Kidney capillary endothelial cell (primary cell): ENCODE data around the gene COL15A1.
"Not testable (repeated sequence)": the region's sequence is repeated elsewhere in the genome, so short reads cannot be mapped to it uniquely, and the experiment has no call there.

Experiments used
- DNase-seq: peaks from one replicate; pipeline ENCODE4 v3.0.0-alpha.2; 2018; ENCODE audit warnings: low spot score

COL15A1 gene

DNA sequence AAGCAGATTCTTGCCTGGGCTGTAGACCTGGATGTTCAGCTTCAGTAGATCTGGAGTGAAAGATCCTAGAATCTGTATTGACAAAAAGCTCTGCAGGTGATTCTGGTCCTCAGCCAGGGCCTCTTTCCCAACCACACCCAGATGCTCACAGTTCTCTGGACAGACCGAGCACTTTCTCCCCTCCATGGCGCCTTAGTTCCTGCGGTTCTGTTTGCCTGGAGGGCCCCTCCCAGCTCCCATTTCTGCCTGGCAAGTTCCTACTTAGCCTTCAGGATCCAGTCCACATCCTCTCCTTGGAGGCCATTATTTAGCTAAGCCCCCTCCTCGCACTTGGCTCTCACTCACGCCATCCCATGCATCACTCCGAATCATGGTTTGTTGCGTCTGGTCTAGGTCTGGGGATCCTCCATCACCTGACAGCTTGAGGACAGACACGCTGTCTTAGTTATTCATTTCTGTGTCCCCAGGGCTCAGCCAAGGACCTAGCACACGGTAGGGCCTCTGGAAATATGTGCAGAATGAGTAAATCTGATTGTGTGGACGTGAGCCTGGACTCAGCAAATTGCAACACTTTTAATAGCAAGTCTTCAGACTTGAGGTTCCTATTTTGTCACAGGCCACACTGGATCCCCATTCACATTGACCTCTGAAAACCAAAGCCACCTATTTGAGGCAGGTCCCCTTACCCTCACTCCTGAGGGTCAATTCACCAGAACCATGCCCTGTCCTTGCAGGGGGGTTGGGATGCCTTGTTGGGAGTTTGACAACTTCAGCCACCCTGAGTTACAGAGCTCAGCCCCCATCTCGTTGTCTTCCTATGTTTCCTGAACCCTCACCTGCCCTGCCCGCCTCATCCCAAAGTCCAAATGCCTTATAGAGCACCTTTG lies 50.7 kb downstream of the COL15A1 start:
- no peak for DNase-seq

DNA sequence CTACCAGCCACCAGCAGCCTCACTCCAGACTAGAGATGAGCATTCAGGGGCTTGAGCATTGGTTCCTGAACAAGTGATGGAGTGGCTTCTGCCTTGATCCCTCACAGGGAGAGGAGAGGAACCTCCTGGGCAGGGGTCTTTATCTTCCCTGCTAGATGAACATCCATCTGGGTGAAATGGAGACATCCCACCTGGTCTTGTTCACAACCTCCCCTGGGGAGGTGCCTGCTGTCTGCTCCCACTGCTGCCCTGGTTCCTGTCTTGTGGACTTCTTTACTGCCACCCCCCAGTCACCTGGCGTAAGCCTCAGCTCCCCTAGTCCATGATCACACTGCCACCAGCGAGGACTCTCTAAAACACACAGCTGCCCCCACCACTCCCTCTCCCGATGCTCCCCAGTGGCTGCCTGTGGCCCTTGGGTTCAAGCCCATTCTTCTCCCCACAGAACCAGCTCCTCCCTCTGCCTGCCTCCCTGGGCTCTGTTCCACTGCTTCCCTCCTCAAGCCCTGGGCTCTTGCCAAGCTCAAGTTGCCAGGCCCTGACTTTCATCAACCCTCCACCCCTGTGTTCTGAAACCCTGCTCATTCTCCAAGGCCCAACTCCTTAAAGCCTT lies 51.5 kb downstream of the COL15A1 start:
- no peak for DNase-seq

DNA sequence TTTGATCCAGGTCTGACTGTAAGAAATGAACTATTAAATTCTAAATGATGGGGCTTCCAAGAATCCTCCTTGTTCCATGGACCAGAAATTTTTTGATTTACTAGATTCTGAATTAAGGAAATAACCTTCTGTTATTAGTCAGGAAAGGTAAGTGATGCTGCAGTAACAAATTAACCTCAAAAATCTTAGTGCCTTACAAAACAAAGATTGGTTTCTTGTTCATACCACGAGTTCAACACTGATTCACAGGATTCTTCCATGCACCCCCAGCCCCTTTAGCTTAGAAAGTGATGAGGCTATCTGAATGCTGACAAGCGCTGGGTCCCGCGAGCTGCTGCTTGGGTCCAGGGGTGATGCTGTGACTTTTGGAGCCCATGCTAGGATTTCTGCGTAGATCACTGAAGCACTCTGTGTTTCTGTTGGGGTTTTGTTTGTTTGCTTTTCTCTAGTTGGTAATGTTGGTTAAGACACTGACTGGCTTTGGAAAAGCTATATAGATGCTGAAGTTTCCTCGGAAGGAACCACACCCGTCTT lies 52.3 kb downstream of the COL15A1 start:
- DNase-seq = no peak

DNA sequence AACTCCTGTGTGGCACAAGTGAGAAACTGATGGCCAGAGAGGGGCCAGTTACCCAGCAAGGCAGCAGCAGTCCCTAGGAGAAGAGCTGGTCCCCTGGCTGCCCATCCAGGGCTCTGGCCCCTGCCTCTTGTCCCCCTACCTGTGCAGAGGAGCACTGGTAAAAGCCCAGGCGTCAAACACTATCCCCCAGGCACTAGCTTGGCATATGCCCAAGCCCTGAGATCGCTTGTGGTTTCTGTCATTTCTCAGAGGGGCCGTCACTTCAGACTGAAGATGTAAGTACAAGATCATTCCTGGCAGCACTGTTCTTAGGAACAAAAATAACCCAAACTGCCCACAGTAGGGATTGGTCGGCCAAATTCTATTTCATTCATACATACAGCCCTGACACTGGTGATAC lies 53.9 kb downstream of the COL15A1 start:
- DNase-seq = no peak

DNA sequence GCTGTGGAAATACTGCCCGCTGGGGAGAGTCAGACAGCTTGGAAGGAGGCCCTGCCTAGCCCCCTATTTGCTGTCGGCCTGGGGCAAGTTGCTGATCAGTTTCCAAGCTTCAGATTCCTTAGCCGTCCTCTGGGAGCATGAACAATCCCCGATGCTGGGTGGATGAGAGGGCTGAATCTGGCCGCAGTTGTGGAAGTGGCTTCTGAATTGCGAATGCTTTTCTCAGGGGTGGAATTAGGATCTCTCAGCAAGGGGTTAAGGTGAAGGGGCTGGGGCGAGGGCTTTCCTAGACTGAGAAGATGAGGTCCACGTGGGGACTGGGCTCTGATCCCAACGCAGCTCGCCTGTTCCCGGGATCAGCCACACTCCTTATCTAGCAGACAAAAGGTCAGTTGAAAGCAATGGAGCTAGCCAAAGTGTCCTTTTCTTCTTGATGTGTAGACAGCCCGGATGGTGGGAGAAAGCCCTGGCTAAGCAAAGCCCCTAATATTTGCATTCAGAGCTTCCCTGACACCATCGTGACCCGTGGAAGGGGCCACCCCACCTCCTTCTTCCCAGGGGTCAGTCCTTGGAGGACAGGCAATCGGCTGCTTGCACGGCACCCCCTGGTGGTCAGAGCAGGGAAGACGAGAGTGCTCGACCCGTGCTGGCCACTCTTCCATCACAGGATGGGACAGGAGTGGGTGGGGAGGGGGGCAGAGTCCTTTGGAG lies 54.9 kb downstream of the COL15A1 start:
- DNase-seq = peak; percentile 59

DNA sequence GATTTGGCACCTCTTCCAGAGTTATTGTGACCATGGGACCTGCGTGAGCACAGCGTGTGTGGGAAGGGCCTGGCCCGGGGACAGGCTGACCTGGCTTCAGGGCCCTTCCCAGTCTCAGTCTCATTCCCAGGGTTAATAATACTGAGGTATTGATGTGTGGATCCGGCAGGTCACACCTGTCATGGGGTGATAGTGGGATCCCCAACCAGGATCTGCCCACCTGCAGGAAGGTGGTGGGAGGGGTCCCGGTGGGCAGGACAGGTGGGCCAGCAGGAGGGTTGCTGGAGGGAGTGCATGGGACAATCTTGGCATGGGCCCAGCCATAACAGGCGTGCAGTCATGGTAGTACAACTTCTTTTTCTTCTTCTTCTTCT lies 55.4 kb downstream of the COL15A1 start:
- no peak for DNase-seq

DNA sequence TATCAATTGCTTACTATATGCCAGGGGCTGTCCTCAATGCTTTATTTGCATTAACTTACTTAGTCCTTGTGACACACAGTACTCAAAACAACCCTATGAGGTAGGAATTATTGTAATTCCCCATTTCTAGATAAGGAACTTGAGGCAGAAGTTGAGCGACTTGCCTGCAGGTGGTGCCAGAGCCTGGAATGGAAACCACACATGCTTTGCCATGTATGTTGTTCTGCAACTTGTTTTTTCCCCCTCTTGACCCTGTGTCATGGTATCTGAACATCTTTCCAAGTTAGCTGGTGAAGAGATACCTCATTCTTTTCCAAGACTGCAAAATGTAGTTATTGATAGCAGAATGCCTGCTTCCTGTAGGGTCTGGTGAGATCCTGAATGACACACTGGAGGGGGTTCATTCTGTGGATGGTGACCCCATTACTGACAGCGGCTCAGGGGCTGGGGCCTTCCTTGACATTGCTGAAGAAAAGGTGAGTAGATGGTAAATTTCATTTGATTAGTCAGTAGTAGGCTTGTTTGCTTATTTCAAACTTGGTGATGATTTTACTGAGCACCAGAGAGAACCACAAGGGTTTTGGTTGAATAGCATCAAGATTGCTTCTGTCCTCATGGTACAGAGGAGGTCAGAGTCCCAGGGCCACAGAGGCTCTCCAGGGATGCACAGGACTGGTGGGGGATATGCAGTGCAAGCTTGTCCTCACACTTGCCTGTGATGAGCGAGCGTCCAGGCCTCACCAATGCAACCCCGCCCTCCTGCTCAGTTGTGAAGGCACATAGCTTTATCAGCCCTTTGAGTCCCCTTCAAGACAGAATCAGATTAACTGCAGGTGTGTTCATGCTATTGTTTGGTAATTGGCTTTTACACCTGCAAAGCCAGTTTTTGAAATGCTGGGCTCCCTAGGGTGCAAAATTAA lies 57.0 kb downstream of the COL15A1 start:
- DNase-seq = peak; percentile 44

DNA sequence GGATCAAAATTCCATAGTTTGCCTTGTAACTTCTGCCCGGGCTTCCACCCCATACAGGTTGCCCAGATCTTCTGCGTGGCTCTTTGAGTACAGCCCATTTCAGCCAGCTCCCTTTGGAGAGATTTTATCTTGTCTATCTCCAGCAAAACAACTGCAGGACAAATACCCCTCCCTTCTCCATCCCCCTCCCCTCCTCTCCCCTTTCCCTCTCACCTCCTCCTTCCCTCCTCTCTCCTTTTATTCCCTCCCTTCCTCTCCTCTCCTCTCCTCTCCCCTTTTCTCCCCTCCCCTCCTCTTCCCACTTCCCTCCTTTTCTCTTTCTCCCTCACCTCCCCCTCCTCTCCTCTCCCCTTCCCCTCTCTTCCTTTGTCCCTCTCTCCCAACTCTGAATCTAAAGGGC lies 58.2 kb downstream of the COL15A1 start:
- DNase-seq = no peak

DNA sequence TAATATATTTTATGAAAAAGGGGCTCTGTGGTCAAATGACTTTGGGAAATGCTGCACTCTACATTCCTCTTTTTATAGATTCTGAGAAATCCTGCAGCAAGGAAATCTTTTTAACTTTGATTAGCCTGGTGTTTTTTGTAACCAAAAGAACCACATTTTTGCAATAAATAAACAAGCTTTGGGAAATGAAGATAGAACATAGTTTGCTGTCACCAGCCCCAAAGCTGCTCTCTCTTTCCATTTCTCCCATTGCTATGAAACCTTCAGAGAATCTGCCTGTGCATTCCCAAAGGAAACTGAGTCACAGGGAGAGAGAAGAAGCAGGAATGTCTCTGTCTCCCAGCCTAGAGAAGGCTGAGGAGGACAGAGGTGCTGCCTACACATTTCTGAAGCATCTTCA lies 59.0 kb downstream of the COL15A1 start:
- no peak for DNase-seq

DNA sequence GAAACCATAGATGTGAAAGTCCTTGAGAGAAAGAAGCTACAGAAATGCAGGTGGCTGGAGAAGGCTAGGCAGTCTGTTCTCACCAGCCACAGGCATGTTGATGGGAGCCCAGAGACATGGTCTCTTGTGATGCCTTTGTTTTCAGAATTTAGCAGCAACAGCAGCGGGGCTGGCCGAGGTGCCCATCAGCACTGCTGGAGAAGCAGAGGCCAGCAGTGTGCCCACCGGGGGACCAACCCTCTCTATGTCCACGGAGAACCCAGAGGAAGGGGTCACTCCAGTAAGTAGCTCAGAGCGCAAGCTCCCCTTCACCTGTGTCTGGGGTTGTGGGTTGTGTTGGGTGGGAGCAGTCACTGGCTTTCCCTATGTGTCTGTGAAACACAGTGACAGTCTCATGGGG lies 59.6 kb downstream of the COL15A1 start:
- no peak for DNase-seq

DNA sequence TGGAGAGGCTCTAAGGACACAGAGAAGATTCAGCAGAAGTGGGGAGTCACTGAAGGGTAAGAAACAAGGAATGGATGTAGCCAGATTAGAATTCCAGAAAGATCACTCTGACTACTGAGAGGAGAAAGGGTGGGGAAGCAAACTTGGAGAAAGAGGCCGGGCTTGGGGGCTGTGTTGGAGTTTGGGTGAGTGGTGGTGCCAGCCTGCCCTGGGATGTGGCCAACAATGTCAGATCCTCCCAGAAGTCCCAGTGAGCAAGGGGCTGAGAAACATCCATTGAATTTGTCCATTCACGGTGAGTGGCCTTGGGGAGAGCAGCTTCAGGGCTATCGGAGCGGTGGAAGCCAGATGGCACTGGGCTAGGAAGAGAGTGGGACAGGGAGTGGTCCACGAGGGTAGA lies 60.4 kb downstream of the COL15A1 start:
- no peak for DNase-seq

DNA sequence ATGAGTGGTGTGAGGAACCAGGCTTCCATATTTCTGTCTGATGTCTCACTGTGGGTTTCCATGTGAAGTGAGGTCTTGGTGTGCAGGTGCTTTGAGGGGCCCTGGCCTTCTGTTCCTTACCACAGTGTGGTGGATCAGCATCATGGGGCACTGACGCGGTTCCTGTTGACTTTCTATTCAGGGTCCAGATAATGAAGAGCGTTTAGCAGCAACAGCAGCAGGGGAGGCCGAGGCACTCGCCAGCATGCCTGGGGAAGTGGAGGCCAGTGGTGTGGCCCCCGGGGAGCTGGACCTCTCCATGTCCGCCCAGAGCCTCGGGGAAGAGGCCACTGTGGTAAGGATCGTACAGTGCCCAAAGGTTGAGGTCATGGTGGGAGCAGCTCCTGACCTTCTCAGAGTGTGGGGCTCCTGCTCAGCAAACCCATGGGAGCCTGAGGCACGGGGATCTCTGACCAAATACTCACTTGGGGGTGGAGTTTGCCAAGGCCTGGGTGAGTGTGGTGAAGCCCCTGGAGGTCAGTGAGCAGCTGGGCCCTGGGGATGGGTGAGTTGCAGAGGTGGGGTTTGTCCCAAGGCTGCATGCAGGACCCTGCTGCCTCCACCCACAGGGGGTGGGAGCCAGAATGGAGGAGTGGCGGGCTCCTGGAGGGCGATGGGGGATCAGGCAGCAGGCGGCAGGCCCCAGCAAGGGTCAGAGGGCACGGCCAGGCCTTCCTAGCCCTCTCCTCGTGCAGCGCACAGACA lies 61.2 kb downstream of the COL15A1 start:
- DNase-seq = no peak

DNA sequence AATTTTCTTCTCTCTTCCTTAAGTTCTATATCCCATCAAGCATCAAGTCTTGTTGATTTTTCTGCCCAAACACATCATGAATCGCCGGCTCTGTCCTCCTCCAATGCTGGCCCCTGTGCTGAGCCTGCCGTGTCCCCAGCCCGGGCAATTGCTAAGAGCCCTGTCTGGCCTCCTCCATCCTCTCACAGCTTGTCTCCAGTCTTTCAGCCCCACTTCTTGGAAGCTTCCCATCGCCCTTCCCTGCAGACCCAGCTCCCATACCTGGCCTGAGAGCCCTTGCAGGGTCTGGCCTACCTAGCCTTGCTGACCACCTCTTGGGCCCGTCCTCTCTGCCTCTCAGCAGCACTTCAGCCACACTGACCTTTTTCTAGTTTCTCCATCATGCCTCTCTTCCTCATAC lies 61.9 kb downstream of the COL15A1 start:
- DNase-seq = no peak

DNA sequence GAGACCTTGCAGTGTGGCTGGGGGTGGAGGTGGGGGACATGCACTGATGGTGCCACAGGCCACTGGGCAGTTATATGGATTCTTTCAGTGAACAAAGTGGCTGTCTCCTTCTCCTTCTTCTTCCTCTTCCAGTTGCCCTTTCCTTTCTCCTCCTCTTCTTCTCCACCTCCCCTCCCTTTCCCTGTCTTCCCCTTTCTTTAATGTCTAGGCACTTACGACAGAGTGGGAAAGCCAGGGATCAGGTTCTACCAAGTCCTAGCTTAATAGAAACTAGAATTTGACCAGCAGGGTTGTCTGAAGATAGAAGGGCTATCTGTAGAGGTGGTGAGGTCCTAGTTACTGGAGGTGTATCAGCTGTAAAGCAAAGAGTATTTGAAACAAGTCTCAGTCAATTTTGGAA lies 62.8 kb downstream of the COL15A1 start:
- no peak for DNase-seq

DNA sequence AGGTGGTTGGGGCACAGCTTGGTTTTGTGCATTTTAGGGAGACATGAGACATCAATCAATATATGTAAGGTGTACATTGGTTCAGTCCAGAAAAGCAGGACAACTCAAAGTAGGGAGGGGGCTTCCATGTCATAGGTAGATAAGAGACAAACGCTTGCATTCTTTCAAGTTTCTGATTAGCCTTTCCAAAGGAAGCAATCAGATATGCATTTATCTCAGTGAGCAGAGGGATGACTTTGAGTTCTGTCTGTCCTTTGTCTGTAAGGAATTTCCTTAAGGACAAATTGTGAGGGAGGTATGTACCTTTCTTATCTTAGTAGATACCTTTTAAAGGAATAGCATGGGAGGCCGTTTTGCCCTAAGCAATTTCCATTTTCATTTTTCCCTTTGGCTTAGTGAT lies 63.3 kb downstream of the COL15A1 start:
- no peak for DNase-seq

DNA sequence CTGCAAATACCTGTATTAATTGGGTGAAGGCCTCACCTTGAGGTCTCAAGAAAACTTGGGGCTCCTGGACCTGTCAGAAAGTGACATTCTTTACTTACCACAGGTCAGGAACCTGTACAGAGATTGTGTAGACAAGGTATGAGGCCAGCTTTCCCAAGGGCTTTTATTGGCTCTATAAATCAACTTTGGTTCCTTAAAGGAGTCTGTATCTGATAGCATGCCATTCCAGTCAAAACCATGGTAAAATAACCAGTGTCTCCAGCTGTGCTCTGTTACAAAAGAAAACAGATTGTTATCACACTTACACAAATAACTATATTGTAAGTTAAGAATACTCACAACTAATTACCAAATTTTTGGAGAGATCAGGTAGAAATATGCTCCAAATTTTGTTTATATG lies 64.5 kb downstream of the COL15A1 start:
- DNase-seq = no peak

DNA sequence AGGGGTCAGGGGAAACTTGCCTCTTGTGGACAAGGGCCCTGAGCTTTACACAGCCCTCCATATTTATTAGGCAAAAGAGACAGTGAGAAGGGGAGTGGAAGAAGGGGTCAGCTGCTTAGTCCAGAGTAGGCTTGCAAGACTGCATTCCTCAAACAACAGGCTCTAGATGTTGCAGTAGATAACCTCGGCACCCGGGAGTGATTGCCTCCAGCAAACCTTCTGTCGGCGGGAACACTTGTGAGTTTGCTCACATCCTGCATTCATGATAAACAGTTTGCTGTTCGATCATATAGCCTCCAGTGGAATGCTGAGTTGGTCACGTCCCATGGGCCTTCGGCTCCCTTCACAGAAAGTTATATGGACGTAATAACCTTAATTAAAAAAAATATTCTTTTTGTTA lies 66.7 kb downstream of the COL15A1 start:
- not testable (repeated sequence) for DNase-seq

DNA sequence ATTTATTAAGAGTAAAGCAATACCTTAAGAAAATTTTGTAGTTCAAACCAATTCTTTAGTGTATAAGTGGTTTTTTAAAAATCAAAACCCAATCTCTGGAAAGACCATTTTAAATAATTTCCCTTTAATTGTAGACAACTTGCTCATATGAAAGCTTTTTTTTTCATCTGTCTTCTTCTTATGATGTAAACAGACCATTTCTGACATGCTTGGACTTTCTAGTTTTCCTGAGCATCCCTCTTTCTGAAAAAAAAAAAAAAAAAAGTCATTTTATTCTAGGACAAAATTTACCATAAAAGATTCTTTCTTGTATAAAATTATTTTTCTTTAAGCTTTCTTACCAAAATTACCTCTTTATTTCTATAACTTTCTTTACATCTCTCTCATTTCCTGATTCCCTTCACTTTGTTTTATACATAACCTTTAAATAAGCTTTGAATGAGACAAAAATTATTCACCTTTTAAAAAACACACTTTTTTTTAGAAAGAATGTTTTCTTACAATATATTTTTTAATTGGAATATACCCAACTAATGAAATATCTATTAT lies 67.5 kb downstream of the COL15A1 start:
- DNase-seq = no peak

DNA sequence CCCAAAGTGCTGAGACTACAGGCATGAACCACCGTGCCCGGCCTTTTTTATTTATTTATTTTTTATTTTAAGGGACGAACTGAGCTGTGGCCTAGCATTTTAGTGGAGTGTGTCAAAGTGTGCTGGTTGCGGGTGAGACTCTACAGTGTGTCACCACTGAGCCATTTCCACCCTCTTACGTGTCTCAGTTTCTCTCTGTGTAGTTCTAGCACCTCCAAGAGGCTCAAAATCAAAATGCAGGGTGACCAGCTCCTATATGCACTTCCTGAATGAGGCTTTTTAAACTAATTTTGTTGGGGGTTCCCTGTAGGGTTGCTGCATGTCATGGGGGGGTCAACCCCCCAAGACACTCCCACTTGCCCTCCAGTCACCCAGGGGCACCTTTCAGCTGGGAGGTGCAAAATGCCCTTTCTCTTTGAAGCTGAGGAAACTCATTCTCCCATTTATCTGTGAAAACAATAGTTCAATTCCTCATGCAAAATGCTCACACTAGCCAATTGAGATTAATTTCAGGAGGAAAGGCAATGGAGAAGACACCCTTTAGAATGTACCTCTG lies 69.3 kb downstream of the COL15A1 start:
- no peak for DNase-seq

DNA sequence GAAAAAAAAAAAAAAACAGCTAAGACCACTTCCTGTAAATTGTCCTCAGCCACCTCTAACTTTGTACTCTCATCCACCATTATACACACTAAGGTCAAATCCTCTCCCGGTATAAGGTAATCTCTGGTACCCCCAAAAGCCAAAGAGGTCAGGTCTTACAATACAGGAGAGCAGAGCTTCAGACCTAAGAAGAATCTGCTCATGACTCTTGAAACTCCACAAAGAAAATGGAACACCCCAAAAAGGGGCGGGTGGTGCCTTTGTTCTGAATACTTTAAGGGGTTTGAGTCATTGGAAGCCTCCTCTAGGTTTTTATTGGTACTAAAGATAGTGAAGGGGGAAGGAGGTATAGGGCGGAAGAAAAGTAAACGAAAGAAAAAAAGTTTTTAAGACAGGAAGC lies 69.8 kb downstream of the COL15A1 start:
- no peak for DNase-seq
